K562 (cell line): Measurements from ENCODE around the gene IGF2BP1. TPM values are rescaled to one million over a fixed set of nuclear protein-coding genes. Genes with fewer than 3 reads are reported as not detected.

ENCODE experiments used
- ATF3 ChIP-seq, 2 experiments: fragments of 450-650 bp in 1 of 2; sonication (generic) in 1 of 2; formaldehyde crosslinking in 1 of 2; IDR thresholded peaks in 1 of 2; conservative IDR thresholded peaks in 1 of 2; 2 replicates each; pipeline versions ENCODE4 v1.6.1 to v1.8.1; 2016 to 2023; ENCODE audit warnings: mild to moderate bottlenecking in 2 of 2, moderate library complexity in 2 of 2, inconsistent platforms in 1 of 2, missing genetic modification reagents in 1 of 2
- BRF2 ChIP-seq: IDR thresholded peaks from 3 replicates; pipeline ENCODE4 v1.6.1; 2011; ENCODE audit warnings: borderline replicate concordance, mild to moderate bottlenecking; ENCODE audit not compliant: insufficient read length, insufficient read depth
- CTBP1 ChIP-seq: fragments of 450-650 bp; IDR thresholded peaks from 2 replicates; pipeline ENCODE4 v1.6.1; 2016; ENCODE audit warnings: borderline replicate concordance
- DIDO1 ChIP-seq: fragments of 450-650 bp; IDR thresholded peaks from 2 replicates; pipeline ENCODE4 v1.6.1; 2016; ENCODE audit warnings: low read depth, missing biosample characterization, missing genetic modification characterization
- ELF1 ChIP-seq: fragments of 200-800 bp; sonication (Bioruptor generic); IDR thresholded peaks from 2 replicates; pipeline ENCODE4 v1.6.1; 2016; ENCODE audit warnings: missing genetic modification characterization, missing compliant biosample characterization
- EP300 ChIP-seq: IDR thresholded peaks from 2 replicates; pipeline ENCODE4 v1.6.1; 2012; ENCODE audit warnings: low read length, improper control_type of control experiment
- FOXK1 ChIP-seq: sonication (generic); formaldehyde crosslinking; IDR thresholded peaks from 2 replicates; pipeline ENCODE4 v1.8.0; 2022; ENCODE audit warnings: missing genetic modification reagents, mild to moderate bottlenecking, borderline replicate concordance
- GTF2E2 ChIP-seq: fragments of 200-800 bp; sonication (Bioruptor generic); IDR thresholded peaks from 2 replicates; pipeline ENCODE4 v1.6.1; 2016; ENCODE audit warnings: missing genetic modification characterization, missing compliant biosample characterization
- KDM5B ChIP-seq: fragments of 200-600 bp; sonication (generic); IDR thresholded peaks from 2 replicates; pipeline ENCODE4 v1.6.1; 2012; ENCODE audit warnings: low read depth, mild to moderate bottlenecking, moderate library complexity, low read length, control low read depth, inconsistent platforms; ENCODE audit not compliant: insufficient replicate concordance
- KLF10 ChIP-seq: fragments of 250-450 bp; sonication (Bioruptor Pico); IDR thresholded peaks from 2 replicates; pipeline ENCODE4 v1.6.1; 2021; ENCODE audit warnings: matching md5 sums
- LEF1 ChIP-seq: fragments of 450-650 bp; IDR thresholded peaks from 2 replicates; pipeline ENCODE4 v1.6.1; 2016; ENCODE audit warnings: mild to moderate bottlenecking
- MCM5 ChIP-seq: fragments of 450-650 bp; IDR thresholded peaks from 2 replicates; pipeline ENCODE4 v1.6.1; 2016; ENCODE audit warnings: low read depth
- PHF20 ChIP-seq: fragments of 450-650 bp; IDR thresholded peaks from 2 replicates; pipeline ENCODE4 v1.6.1; 2018; ENCODE audit not compliant: partially characterized antibody
- PHF21A ChIP-seq: fragments of 450-650 bp; IDR thresholded peaks from 2 replicates; pipeline ENCODE4 v1.6.1; 2017; ENCODE audit warnings: low read depth, borderline replicate concordance
- POLR2A ChIP-seq: fragments of 450-650 bp; conservative IDR thresholded peaks from 2 replicates; pipeline ENCODE4 v1.6.1; 2016
- RAD51 ChIP-seq: fragments of 450-650 bp; IDR thresholded peaks from 2 replicates; pipeline ENCODE4 v1.7.1; 2016; ENCODE audit warnings: low read depth, mild to moderate bottlenecking, borderline replicate concordance
- ZBTB5 ChIP-seq: fragments of 450-650 bp; IDR thresholded peaks from 2 replicates; pipeline ENCODE4 v1.6.1; 2017; ENCODE audit warnings: antibody characterized with exemption
- ZNF764 ChIP-seq: fragments of 250-450 bp; sonication (Bioruptor Pico); IDR thresholded peaks from 2 replicates; pipeline ENCODE4 v1.4.0; 2020; ENCODE audit warnings: low read depth, mild to moderate bottlenecking, moderate library complexity
- polyA plus RNA-seq, 8 experiments: library from polyadenylated mRNA; depleted of rRNA in 4 of 8; stranded (reverse) in 5 of 8; unstranded in 3 of 8; fragments of >200 nt; fragmentation: Nextera tagmentation in 2 of 8; fragmentation: Illumina TruSeq in 1 of 8; extraction: Ambion mirVana in 2 of 8; extraction: Trizol in 1 of 8; gene quantifications; 2 replicates each; pipeline versions ENCODE4 v1.2.1 to v1.2.3, GENCODE V29; 2011 to 2014; ENCODE audit warnings: inconsistent platforms in 1 of 8, missing spikeins in 1 of 8
- total RNA-seq, 7 experiments: library from RNA; depleted of rRNA in 6 of 7; stranded (reverse); fragments of >200 nt in 6 of 7; fragmentation: Illumina TruSeq in 2 of 7; extraction: Trizol in 2 of 7; gene quantifications; 2 replicates each; pipeline versions ENCODE4 v1.2.1 to v1.2.3, GENCODE V29; 2011 to 2021; ENCODE audit warnings: low replicate concordance in 1 of 7
- TF ChIP-seq, protein P1 (sequence below): fragments of 450-650 bp; IDR thresholded peaks from 2 replicates; pipeline ENCODE4 v1.6.1; 2016; ENCODE audit warnings: borderline replicate concordance
- TF ChIP-seq, protein P2 (sequence below): fragments of 450-650 bp; IDR thresholded peaks from 2 replicates; pipeline ENCODE4 v1.7.0; 2016; ENCODE audit warnings: borderline replicate concordance

IGF2BP1 gene
- total and polyA plus RNA-seq, 9 of the 15 experiments (the other 6 are each of a cell fraction or from before 2014, with no cell fraction given): 13.0 to 318 (median 53.6) TPM

- TF ChIP-seq ZBTB5 (no peak), LEF1 (peak; percentile 17; the same call in 1 of the 2 replicates), ZNF764 (CRISPR knock-in tag) (no peak), FOXK1 (CRISPR knock-in tag) (no peak), EP300 (no peak), BRF2 (no peak), DIDO1 (tag) (no peak), ATF3 (IDR thresholded peaks at IDR 0.05) (no peak), ATF3 (CRISPR knock-in tag; conservative IDR thresholded peaks at IDR 0.05) (no peak), GTF2E2 (peak; percentile 86; the same call in 1 of the 2 replicates), POLR2A (peak; percentile 74; the same call in 1 of the 2 replicates), PHF20 (no peak), KLF10 (CRISPR knock-in tag) (no peak), CTBP1 (peak; percentile 59), PHF21A (peak; percentile 55; the same call in 1 of the 2 replicates), MCM5 (no peak), KDM5B (peak; percentile 80), ELF1 (tag) (peak; percentile 66), RAD51 (peak; percentile 66)
- TF ChIP-seq, protein P1, sequence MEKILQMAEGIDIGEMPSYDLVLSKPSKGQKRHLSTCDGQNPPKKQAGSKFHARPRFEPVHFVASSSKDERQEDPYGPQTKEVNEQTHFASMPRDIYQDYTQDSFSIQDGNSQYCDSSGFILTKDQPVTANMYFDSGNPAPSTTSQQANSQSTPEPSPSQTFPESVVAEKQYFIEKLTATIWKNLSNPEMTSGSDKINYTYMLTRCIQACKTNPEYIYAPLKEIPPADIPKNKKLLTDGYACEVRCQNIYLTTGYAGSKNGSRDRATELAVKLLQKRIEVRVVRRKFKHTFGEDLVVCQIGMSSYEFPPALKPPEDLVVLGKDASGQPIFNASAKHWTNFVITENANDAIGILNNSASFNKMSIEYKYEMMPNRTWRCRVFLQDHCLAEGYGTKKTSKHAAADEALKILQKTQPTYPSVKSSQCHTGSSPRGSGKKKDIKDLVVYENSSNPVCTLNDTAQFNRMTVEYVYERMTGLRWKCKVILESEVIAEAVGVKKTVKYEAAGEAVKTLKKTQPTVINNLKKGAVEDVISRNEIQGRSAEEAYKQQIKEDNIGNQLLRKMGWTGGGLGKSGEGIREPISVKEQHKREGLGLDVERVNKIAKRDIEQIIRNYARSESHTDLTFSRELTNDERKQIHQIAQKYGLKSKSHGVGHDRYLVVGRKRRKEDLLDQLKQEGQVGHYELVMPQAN: peak; percentile 24; the same call in 1 of the 2 replicates
- TF ChIP-seq, protein P2, sequence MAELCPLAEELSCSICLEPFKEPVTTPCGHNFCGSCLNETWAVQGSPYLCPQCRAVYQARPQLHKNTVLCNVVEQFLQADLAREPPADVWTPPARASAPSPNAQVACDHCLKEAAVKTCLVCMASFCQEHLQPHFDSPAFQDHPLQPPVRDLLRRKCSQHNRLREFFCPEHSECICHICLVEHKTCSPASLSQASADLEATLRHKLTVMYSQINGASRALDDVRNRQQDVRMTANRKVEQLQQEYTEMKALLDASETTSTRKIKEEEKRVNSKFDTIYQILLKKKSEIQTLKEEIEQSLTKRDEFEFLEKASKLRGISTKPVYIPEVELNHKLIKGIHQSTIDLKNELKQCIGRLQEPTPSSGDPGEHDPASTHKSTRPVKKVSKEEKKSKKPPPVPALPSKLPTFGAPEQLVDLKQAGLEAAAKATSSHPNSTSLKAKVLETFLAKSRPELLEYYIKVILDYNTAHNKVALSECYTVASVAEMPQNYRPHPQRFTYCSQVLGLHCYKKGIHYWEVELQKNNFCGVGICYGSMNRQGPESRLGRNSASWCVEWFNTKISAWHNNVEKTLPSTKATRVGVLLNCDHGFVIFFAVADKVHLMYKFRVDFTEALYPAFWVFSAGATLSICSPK: no peak
These were observed 1.0 kb upstream of the IGF2BP1 start (continued) for GRCh38 chr17:48995974-48996721.
